ENCODE data around the gene CFDP1. TPM values are rescaled to one million over a fixed set of nuclear protein-coding genes. Genes with fewer than 3 reads are reported as not detected.

CFDP1 gene
- total and polyA plus RNA-seq, 2 donors (not counting 1 experiment from before 2014, with no cell fraction given) = 6.3 to 42.8 TPM

DNA sequence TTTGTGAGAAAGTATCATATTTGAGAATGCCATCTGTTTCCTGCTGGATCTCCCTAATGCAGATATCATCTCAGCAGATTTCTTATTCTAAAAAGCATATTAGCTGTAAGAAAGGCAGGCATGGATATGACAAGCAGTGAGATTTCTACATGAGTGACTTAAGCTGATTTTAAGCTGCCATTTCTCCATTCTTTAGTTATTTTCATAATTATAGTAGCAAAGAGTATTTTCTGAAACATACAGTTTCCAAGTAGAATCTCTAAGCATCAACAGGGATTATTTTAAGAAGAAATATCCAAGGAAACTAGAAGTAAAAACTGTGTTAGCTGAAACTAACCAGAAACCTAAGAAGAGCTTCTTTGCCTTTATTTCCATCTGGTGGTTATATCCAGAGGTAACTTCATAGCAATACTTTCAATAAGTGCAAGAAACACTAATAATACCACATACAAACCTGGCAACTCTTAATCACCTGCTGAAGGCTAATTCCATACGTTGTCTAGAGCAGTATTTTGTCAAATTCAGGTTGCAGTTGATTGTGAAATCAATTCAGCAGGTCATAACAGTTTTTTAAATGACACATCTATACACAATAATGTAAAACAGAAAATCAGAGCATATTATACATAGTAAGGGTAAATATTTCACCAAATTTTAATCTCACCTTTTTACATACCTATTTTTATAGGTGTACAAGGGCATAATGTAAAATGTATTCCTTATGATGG, 42.2 kb downstream of the CFDP1 start:
- CTCF ChIA-PET = interaction anchor here (1.1 to 2.8 kb wide), 5 partner anchors 11 to 1780 kb away, joined by 3 to 26 read pairs (median 11); no protein-coding TSS in a partner anchor
- Histone ChIP-seq H3K4me3 (ENCODE audit: control extremely low read depth in 1 of 5, extremely low read depth in 1 of 5, insufficient read depth in 1 of 5, low read depth in 2 of 5, low read length in 4 of 5) (no peak overlapping the region), H3K36me3 (replicated peaks in 1 of 2; ENCODE audit: control extremely low read depth in 1 of 2, control insufficient read depth in 1 of 2, extremely low read depth in 1 of 2, insufficient read depth in 2 of 2, low read length in 1 of 2) (peaks cover 4 to 31% of the 10 kb centered on the region in 2 experiments), H4K20me1 (ENCODE audit: control insufficient read depth, insufficient read depth, low read length, poor library complexity, severe bottlenecking) (peaks cover 30% of the 10 kb centered on the region), H3K27ac (ENCODE audit: low read length in 2 of 2) (no peak overlapping the region), H3K27me3 (replicated peaks in 1 of 4; ENCODE audit: control extremely low read depth in 1 of 4, control insufficient read depth in 3 of 4, insufficient read depth in 4 of 4, low read length in 3 of 4) (peaks cover 0 to 13% (median 5%) of the 10 kb centered on the region in 4 experiments), H2AFZ (ENCODE audit: insufficient read depth, low read depth, low read length, poor library complexity, severe bottlenecking) (no peak overlapping the region), H3K9me3 (ENCODE audit: control extremely low read depth in 1 of 3, control insufficient read depth in 2 of 3, insufficient read depth in 1 of 3, low read length in 2 of 3) (no peaks in the 10 kb centered on the region), H3K79me2 (ENCODE audit: control insufficient read depth, insufficient read depth, low read length) (no peaks in the 10 kb centered on the region), H3K9ac (ENCODE audit: low read length) (no peak overlapping the region), H3K4me1 (ENCODE audit: control insufficient read depth in 2 of 2, insufficient read depth in 2 of 2, low read length in 2 of 2) (no peaks in the 10 kb centered on the region), H3K4me2 (replicated peaks; ENCODE audit: low read depth, low read length, poor library complexity, severe bottlenecking) (no peak overlapping the region)
- no CpG with 5 or more reads among the region's 1 CpG for WGBS (ENCODE audit: insufficient coverage)
- no peak overlapping the region for H3K4me3 Mint-ChIP-seq
- DNase-seq = no peak
- peaks cover 7% of the 10 kb centered on the region for H3K27me3 Mint-ChIP-seq
- no peaks in the 10 kb centered on the region for H3K9me3 Mint-ChIP-seq (ENCODE audit: insufficient read depth)
- H3K4me1 Mint-ChIP-seq = no peaks in the 10 kb centered on the region
- H3K27ac Mint-ChIP-seq = no peak overlapping the region
- ATAC-seq (ENCODE audit: low read depth) = no peak
- intact Hi-C loops (cut with micrococcal nuclease) = no loop called here
- POLR2A ChIA-PET = no interaction called here
- TF ChIP-seq EZH2 (IDR thresholded peaks at IDR 0.05; ENCODE audit: borderline replicate concordance, insufficient read depth, low read depth, low read length, poor library complexity, severe bottlenecking) = no peak
- TF ChIP-seq, protein P1, sequence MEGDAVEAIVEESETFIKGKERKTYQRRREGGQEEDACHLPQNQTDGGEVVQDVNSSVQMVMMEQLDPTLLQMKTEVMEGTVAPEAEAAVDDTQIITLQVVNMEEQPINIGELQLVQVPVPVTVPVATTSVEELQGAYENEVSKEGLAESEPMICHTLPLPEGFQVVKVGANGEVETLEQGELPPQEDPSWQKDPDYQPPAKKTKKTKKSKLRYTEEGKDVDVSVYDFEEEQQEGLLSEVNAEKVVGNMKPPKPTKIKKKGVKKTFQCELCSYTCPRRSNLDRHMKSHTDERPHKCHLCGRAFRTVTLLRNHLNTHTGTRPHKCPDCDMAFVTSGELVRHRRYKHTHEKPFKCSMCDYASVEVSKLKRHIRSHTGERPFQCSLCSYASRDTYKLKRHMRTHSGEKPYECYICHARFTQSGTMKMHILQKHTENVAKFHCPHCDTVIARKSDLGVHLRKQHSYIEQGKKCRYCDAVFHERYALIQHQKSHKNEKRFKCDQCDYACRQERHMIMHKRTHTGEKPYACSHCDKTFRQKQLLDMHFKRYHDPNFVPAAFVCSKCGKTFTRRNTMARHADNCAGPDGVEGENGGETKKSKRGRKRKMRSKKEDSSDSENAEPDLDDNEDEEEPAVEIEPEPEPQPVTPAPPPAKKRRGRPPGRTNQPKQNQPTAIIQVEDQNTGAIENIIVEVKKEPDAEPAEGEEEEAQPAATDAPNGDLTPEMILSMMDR (IDR thresholded peaks at IDR 0.05) = no peak

DNA sequence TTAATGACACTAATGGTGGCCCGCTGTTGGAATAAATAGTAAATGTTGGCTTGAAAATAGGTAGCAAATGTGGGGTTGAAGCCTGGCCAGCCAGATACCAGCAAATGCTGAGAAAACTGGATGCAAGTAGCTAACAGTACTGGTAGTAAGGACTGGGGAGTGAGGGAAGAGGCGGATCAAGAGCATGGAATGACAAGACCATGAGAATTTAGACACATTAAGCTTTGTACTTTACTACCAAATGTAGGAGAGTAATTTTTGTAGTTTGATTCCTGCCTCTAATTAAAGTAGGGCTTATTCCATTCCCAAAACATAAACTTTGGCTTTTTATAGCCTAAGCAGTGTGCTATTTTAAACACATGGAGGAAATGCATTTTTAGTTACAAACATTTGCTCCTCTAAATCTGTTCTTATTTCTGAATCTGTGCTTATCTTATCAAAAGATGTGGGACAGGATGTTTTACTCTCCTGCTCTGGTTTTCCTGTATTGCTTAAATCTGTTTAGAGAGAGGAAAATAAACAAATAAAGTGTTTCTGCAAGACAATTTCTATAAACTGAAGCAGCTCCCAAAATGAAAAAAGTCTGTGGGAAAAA, 44.1 kb downstream of the CFDP1 start:
- intact Hi-C loops (cut with micrococcal nuclease) = loop anchor here (10.0 kb wide), 1 partner anchor 684 kb away; the partner anchor contains the start of gene MLKL
- no peak overlapping the region for H3K4me3 Mint-ChIP-seq

More for the DNA sequence above, 44.1 kb downstream of the CFDP1 start:
- no peak for DNase-seq
- Histone ChIP-seq H3K9ac (ENCODE audit: low read length) (no peak overlapping the region), H3K79me2 (ENCODE audit: control insufficient read depth, insufficient read depth, low read length) (no peaks in the 10 kb centered on the region), H2AFZ (ENCODE audit: insufficient read depth, low read depth, low read length, poor library complexity, severe bottlenecking) (no peak overlapping the region), H3K9me3 (ENCODE audit: control extremely low read depth in 1 of 3, control insufficient read depth in 2 of 3, insufficient read depth in 1 of 3, low read length in 2 of 3) (no peaks in the 10 kb centered on the region), H3K27me3 (replicated peaks in 1 of 4; ENCODE audit: control extremely low read depth in 1 of 4, control insufficient read depth in 3 of 4, insufficient read depth in 4 of 4, low read length in 3 of 4) (peaks cover 0 to 19% (median 11%) of the 10 kb centered on the region in 4 experiments), H3K36me3 (replicated peaks in 1 of 2; ENCODE audit: control extremely low read depth in 1 of 2, control insufficient read depth in 1 of 2, extremely low read depth in 1 of 2, insufficient read depth in 2 of 2, low read length in 1 of 2) (peaks cover 4 to 24% of the 10 kb centered on the region in 2 experiments), H3K4me3 (ENCODE audit: control extremely low read depth in 1 of 5, extremely low read depth in 1 of 5, insufficient read depth in 1 of 5, low read depth in 2 of 5, low read length in 4 of 5) (no peak overlapping the region), H4K20me1 (ENCODE audit: control insufficient read depth, insufficient read depth, low read length, poor library complexity, severe bottlenecking) (peaks cover 37% of the 10 kb centered on the region), H3K4me1 (ENCODE audit: control insufficient read depth in 2 of 2, insufficient read depth in 2 of 2, low read length in 2 of 2) (no peaks in the 10 kb centered on the region), H3K27ac (ENCODE audit: low read length in 2 of 2) (no peak overlapping the region), H3K4me2 (replicated peaks; ENCODE audit: low read depth, low read length, poor library complexity, severe bottlenecking) (no peak overlapping the region)
- Mint-ChIP-seq H3K9me3 (ENCODE audit: insufficient read depth) (no peaks in the 10 kb centered on the region), H3K27me3 (peaks cover 17% of the 10 kb centered on the region), H3K4me1 (no peaks in the 10 kb centered on the region), H3K27ac (no peak overlapping the region)
- CTCF ChIA-PET = interaction anchor here (0.7 to 2.8 kb wide), 5 partner anchors 11 to 192 kb away, joined by 3 to 26 read pairs (median 4); no protein-coding TSS in a partner anchor
- no peak for ATAC-seq (ENCODE audit: low read depth)
- TF ChIP-seq, protein P1 (IDR thresholded peaks at IDR 0.05) = no peak
- TF ChIP-seq EZH2 (IDR thresholded peaks at IDR 0.05; ENCODE audit: borderline replicate concordance, insufficient read depth, low read depth, low read length, poor library complexity, severe bottlenecking) = no peak
- 100% methylated on average over 1 of the region's 2 CpGs for WGBS (ENCODE audit: insufficient coverage)
- POLR2A ChIA-PET = no interaction called here

Measured in B cell (primary cell).